ENCODE measurements around the gene FAM200A. TPM values are rescaled to one million over a fixed set of nuclear protein-coding genes. Genes with fewer than 3 reads are reported as not detected.
A peak's percentile ranks its signal among the peaks of the same experiment; 100 is the strongest.
"Not testable (repeated sequence)": the region's sequence is repeated elsewhere in the genome, so short reads cannot be mapped to it uniquely, and the experiment has no call there.

The FAM200A gene
- total and polyA plus RNA-seq, 2 donors from 2014 or later, result 6.8 to 6.9 TPM

- intact Hi-C loops (cut with DNase I), result no loop called here
- H3K9ac ChIP-seq (ENCODE audit: low read length in 3 of 3), result peak overlapping the region; percentile 88 to 98 (median 91)
- H3K9me3 ChIP-seq (ENCODE audit: control insufficient read depth in 2 of 3, insufficient read depth in 1 of 3, low read length in 3 of 3), result peaks cover 0 to 3% (median 2%) of the 10 kb centered on the region in 3 donors
- H3K4me3 ChIP-seq (ENCODE audit: low read length in 3 of 3), result peak overlapping the region; percentile 74 to 95 (median 88)
- peak overlapping the region in 1 of 2 donors; percentile 71 for H3K27ac ChIP-seq (ENCODE audit: low read depth in 2 of 2, low read length in 2 of 2)
- FAIRE-seq (no peak), DNase-seq (peak in 3 of 5 donors; percentile 15 to 45 (median 32))
- TF ChIP-seq CTCF (IDR thresholded peaks at IDR 0.05; ENCODE audit: borderline replicate concordance, extremely low read depth, insufficient read depth), result no peak
- peaks cover 0 to 9% (median 0%) of the 10 kb centered on the region in 3 donors for H3K4me1 ChIP-seq (ENCODE audit: control insufficient read depth in 2 of 3, insufficient read depth in 2 of 3, low read depth in 1 of 3, low read length in 3 of 3)
- peaks cover 6 to 12% (median 7%) of the 10 kb centered on the region in 3 donors for H3K36me3 ChIP-seq (ENCODE audit: control insufficient read depth in 2 of 3, insufficient read depth in 3 of 3, low read length in 3 of 3)
- no peaks in the 10 kb centered on the region for H3K27me3 ChIP-seq (ENCODE audit: control insufficient read depth, insufficient read depth, low read length)
Observed at GRCh38 chr7:99551334-99551733, 580 bp downstream of the FAM200A start.

GRCh38 chr7:99549545-99549944 lies 2.4 kb downstream of the FAM200A start:
- H3K27ac ChIP-seq (ENCODE audit: low read depth in 2 of 2, low read length in 2 of 2); H3K27me3 ChIP-seq (ENCODE audit: control insufficient read depth, insufficient read depth, low read length); H3K4me1 ChIP-seq (ENCODE audit: control insufficient read depth in 2 of 3, insufficient read depth in 2 of 3, low read depth in 1 of 3, low read length in 3 of 3); H3K4me3 ChIP-seq (ENCODE audit: low read length in 3 of 3); DNase-seq; FAIRE-seq; intact Hi-C loops (cut with DNase I); H3K9me3 ChIP-seq (ENCODE audit: control insufficient read depth in 2 of 3, insufficient read depth in 1 of 3, low read length in 3 of 3); H3K9ac ChIP-seq (ENCODE audit: low read length in 3 of 3): not testable (repeated sequence)
- H3K36me3 ChIP-seq (ENCODE audit: control insufficient read depth in 2 of 3, insufficient read depth in 3 of 3, low read length in 3 of 3), result peaks cover 6 to 12% (median 7%) of the 10 kb centered on the region in 3 donors

DNA sequence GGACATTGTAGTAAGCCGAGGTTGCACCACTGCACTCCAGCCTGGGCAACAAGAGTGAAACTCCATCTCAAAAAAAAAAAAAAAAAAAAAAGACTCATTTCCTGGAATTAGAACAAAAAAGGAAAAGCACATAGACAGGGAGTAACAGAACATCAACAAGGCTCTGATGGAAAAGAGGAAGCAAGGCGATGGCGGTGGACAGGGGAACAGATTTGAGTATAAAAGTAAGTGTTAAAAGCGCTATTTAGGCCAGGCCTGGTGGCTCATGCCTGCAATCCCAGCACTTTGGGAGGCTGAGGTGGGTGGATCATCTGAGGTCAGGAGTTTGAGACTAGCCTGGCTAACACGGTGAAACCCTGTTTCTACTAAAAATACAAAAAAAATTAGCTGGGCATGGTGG lies 6.6 kb downstream of the FAM200A start:
- intact Hi-C loops (cut with DNase I); FAIRE-seq; H3K27ac ChIP-seq (ENCODE audit: low read depth in 2 of 2, low read length in 2 of 2); H3K9ac ChIP-seq (ENCODE audit: low read length in 3 of 3); DNase-seq; H3K4me3 ChIP-seq (ENCODE audit: low read length in 3 of 3); H3K27me3 ChIP-seq (ENCODE audit: control insufficient read depth, insufficient read depth, low read length); H3K4me1 ChIP-seq (ENCODE audit: control insufficient read depth in 2 of 3, insufficient read depth in 2 of 3, low read depth in 1 of 3, low read length in 3 of 3): not testable (repeated sequence)
- H3K36me3 ChIP-seq (ENCODE audit: control insufficient read depth in 2 of 3, insufficient read depth in 3 of 3, low read length in 3 of 3), result peaks cover 6 to 12% (median 7%) of the 10 kb centered on the region in 3 donors
- peaks cover 3 to 17% (median 5%) of the 10 kb centered on the region in 3 donors for H3K9me3 ChIP-seq (ENCODE audit: control insufficient read depth in 2 of 3, insufficient read depth in 1 of 3, low read length in 3 of 3)

GRCh38 chr7:99543916-99544315 lies 8.0 kb downstream of the FAM200A start:
- no peak overlapping the region for H3K4me3 ChIP-seq (ENCODE audit: low read length in 3 of 3)
- peaks cover 2 to 24% (median 5%) of the 10 kb centered on the region in 3 donors for H3K9me3 ChIP-seq (ENCODE audit: control insufficient read depth in 2 of 3, insufficient read depth in 1 of 3, low read length in 3 of 3)

More at GRCh38 chr7:99543916-99544315, 8.0 kb downstream of the FAM200A start:
- FAIRE-seq, result no peak
- H3K36me3 ChIP-seq (ENCODE audit: control insufficient read depth in 2 of 3, insufficient read depth in 3 of 3, low read length in 3 of 3), result peaks cover 6 to 12% (median 7%) of the 10 kb centered on the region in 3 donors
- no peak overlapping the region for H3K27ac ChIP-seq (ENCODE audit: low read depth in 2 of 2, low read length in 2 of 2)
- H3K4me1 ChIP-seq (ENCODE audit: control insufficient read depth in 2 of 3, insufficient read depth in 2 of 3, low read depth in 1 of 3, low read length in 3 of 3), result no peaks in the 10 kb centered on the region
- no peak for TF ChIP-seq CTCF (IDR thresholded peaks at IDR 0.05; ENCODE audit: borderline replicate concordance, extremely low read depth, insufficient read depth)
- intact Hi-C loops (cut with DNase I), result no loop called here
- DNase-seq, result peak in 1 of 5 donors; percentile 0
- H3K9ac ChIP-seq (ENCODE audit: low read length in 3 of 3), result no peak overlapping the region
- no peaks in the 10 kb centered on the region for H3K27me3 ChIP-seq (ENCODE audit: control insufficient read depth, insufficient read depth, low read length)

Data from kidney (tissue), 14 donors.